Loucy (cell line): ENCODE measurements around the gene CDK19.

Source experiments
- H2AFZ ChIP-seq: fragments of 200-600 bp; sonication (generic); 2 replicates; pipeline ENCODE4 v1.6.0; 2016; ENCODE audit warnings: antibody characterized with exemption, mild to moderate bottlenecking, low read length, moderate library complexity
- H3F3A ChIP-seq: fragments of 200-600 bp; 2 replicates; pipeline ENCODE4 v1.6.0; 2016; ENCODE audit warnings: antibody characterized with exemption, low read depth, mild to moderate bottlenecking
- H3K27me3 ChIP-seq: fragments of 200-600 bp; sonication (generic); 2 replicates; pipeline ENCODE4 v1.6.1; 2014; ENCODE audit warnings: low read length, mild to moderate bottlenecking; ENCODE audit not compliant: insufficient read depth, poor library complexity, severe bottlenecking
- H3K36me3 ChIP-seq: fragments of 200-600 bp; sonication (generic); 2 replicates; pipeline ENCODE4 v1.6.1; 2016; ENCODE audit warnings: low read length; ENCODE audit not compliant: insufficient read depth
- H3K4me1 ChIP-seq: fragments of 200-600 bp; sonication (generic); 2 replicates; pipeline ENCODE4 v1.5.1; 2014; ENCODE audit warnings: low read length, mild to moderate bottlenecking; ENCODE audit not compliant: insufficient read depth, poor library complexity, severe bottlenecking
- H3K4me2 ChIP-seq: fragments of 200-600 bp; sonication (generic); 2 replicates; pipeline ENCODE4 v1.6.0; 2014; ENCODE audit warnings: antibody characterized with exemption, low read length, low read depth, mild to moderate bottlenecking; ENCODE audit not compliant: poor library complexity, severe bottlenecking
- H3K4me3 ChIP-seq: fragments of 200-600 bp; sonication (generic); 2 replicates; pipeline ENCODE4 v1.5.1; 2014; ENCODE audit warnings: low read length, mild to moderate bottlenecking, mixed read lengths; ENCODE audit not compliant: poor library complexity, severe bottlenecking
- H3K79me2 ChIP-seq: fragments of 200-600 bp; sonication (generic); 2 replicates; pipeline ENCODE4 v1.6.1; 2014; ENCODE audit warnings: low read length; ENCODE audit not compliant: insufficient read depth
- H3K9ac ChIP-seq: fragments of 200-600 bp; sonication (generic); 2 replicates; pipeline ENCODE4 v1.6.0; 2014; ENCODE audit warnings: mild to moderate bottlenecking, low read depth, low read length, moderate library complexity; ENCODE audit not compliant: poor library complexity, severe bottlenecking
- H3K9me2 ChIP-seq: fragments of 200-600 bp; sonication (generic); replicated peaks from 2 replicates; pipeline ENCODE4 v1.6.1; 2016; ENCODE audit warnings: low read depth, low read length, mixed read lengths
- H3K9me3 ChIP-seq: fragments of 200-600 bp; sonication (generic); 2 replicates; pipeline ENCODE4 v1.6.1; 2014; ENCODE audit warnings: mild to moderate bottlenecking, antibody characterized with exemption, low read length, low read depth; ENCODE audit not compliant: insufficient read depth
- H4K20me1 ChIP-seq: fragments of 200-600 bp; sonication (generic); 2 replicates; pipeline ENCODE4 v1.6.0; 2014; ENCODE audit warnings: antibody characterized with exemption, low read length, mild to moderate bottlenecking; ENCODE audit not compliant: insufficient read depth, poor library complexity, severe bottlenecking
- EZH2phosphoT487 ChIP-seq: fragments of 200-600 bp; IDR thresholded peaks from 2 replicates; pipeline ENCODE4 v1.6.1; 2018; ENCODE audit warnings: antibody characterized with exemption, mild to moderate bottlenecking, moderate library complexity, borderline replicate concordance
- TF ChIP-seq, protein P1 (sequence below): fragments of 200-600 bp; sonication (generic); conservative IDR thresholded peaks from 2 replicates; pipeline ENCODE4 v1.5.1; 2014; ENCODE audit warnings: mild to moderate bottlenecking, antibody characterized with exemption, low read length

Gene CDK19

GRCh38 chr6:110655821-110656220, 159.4 kb downstream of the CDK19 start:
- Histone ChIP-seq H3K9ac (no peak overlapping the region), H2AFZ (no peak overlapping the region), H3K36me3 (peaks cover 28% of the 10 kb centered on the region; the same call in 1 of the 2 replicates), H3K4me3 (no peak overlapping the region), H3K4me1 (no peaks in the 10 kb centered on the region), H3K4me2 (no peak overlapping the region), H3K79me2 (0 out of 2 replicates have a peak, but pooled peaks cover 4% of the 10 kb centered on the region), H3K27me3 (no peaks in the 10 kb centered on the region), H3F3A (no peaks in the 10 kb centered on the region), H4K20me1 (no peaks in the 10 kb centered on the region), H3K9me3 (peaks cover 5% of the 10 kb centered on the region; the same call in 1 of the 2 replicates), H3K9me2 (no peaks in the 10 kb centered on the region)
- TF ChIP-seq, protein P1, sequence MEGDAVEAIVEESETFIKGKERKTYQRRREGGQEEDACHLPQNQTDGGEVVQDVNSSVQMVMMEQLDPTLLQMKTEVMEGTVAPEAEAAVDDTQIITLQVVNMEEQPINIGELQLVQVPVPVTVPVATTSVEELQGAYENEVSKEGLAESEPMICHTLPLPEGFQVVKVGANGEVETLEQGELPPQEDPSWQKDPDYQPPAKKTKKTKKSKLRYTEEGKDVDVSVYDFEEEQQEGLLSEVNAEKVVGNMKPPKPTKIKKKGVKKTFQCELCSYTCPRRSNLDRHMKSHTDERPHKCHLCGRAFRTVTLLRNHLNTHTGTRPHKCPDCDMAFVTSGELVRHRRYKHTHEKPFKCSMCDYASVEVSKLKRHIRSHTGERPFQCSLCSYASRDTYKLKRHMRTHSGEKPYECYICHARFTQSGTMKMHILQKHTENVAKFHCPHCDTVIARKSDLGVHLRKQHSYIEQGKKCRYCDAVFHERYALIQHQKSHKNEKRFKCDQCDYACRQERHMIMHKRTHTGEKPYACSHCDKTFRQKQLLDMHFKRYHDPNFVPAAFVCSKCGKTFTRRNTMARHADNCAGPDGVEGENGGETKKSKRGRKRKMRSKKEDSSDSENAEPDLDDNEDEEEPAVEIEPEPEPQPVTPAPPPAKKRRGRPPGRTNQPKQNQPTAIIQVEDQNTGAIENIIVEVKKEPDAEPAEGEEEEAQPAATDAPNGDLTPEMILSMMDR = no peak
- no peak for TF ChIP-seq EZH2phosphoT487

DNA sequence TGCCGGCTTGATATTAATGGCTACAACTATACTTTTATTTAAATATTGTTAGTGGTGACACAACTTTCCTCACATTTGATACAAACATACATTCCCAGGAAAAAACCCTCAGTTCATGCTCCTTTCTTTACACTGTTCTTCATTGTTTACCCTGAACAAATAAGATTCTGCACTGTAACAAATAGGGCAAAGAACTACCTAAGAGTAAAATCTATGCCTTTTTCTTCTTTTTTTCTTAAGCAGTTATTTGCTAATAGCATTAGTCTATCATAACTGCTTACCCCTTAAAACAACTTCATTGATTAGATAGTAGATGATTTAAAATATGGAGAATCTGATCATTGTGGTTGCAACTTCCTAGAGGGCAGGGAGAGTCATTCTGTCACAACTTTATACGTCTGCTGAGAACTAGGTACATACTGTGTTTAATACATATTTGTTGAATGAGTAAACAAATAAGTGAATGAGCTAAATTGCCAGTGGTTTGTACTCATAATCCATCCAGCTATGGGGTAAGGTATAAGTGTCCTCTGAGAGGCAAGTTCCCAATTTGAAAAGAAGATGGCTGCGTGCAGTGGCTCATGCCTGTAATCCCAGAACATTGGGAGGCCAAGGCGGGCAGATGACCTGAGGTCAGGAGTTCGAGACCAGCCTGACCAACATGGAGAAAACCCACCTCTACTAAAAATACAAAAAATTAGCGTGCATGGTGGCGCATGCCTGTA, 161.0 kb downstream of the CDK19 start:
- Histone ChIP-seq H2AFZ (no peak overlapping the region), H3K4me3 (no peak overlapping the region), H3K9me3 (no peaks in the 10 kb centered on the region), H3K79me2 (0 out of 2 replicates have a peak, but pooled peaks cover 4% of the 10 kb centered on the region), H3K4me1 (no peaks in the 10 kb centered on the region), H3K36me3 (peaks cover 20% of the 10 kb centered on the region; the same call in 1 of the 2 replicates), H3K9ac (no peak overlapping the region), H3K4me2 (no peak overlapping the region), H3K27me3 (no peaks in the 10 kb centered on the region), H3F3A (no peaks in the 10 kb centered on the region), H4K20me1 (no peaks in the 10 kb centered on the region), H3K9me2 (no peaks in the 10 kb centered on the region)
- no peak for TF ChIP-seq EZH2phosphoT487
- TF ChIP-seq, protein P1 = no peak

- no peak overlapping the region for H3K4me2 ChIP-seq
- 0 out of 2 replicates have a peak, but pooled peaks cover 4% of the 10 kb centered on the region for H3K79me2 ChIP-seq
- H3K9me3 ChIP-seq = no peaks in the 10 kb centered on the region
- no peaks in the 10 kb centered on the region for H3F3A ChIP-seq
- peaks cover 20% of the 10 kb centered on the region; the same call in 1 of the 2 replicates for H3K36me3 ChIP-seq
- no peaks in the 10 kb centered on the region for H4K20me1 ChIP-seq
- no peak overlapping the region for H2AFZ ChIP-seq
- H3K27me3 ChIP-seq = no peaks in the 10 kb centered on the region
- no peaks in the 10 kb centered on the region for H3K4me1 ChIP-seq
- no peaks in the 10 kb centered on the region for H3K9me2 ChIP-seq
- no peak overlapping the region for H3K9ac ChIP-seq
- no peak for TF ChIP-seq EZH2phosphoT487
- TF ChIP-seq, protein P1 = no peak
- H3K4me3 ChIP-seq = no peak overlapping the region
Measured at GRCh38 chr6:110653381-110653780, 161.9 kb downstream of the CDK19 start.
